GM12865 (cell line): ENCODE results near the gene TAGLN3.

Experiments used
- DNase-seq: peaks from one replicate; pipeline ENCODE4 v3.0.0; 2010; ENCODE audit warnings: low read depth
- H3K4me3 ChIP-seq: 2 replicates; pipeline ENCODE4 v1.5.1; 2011; ENCODE audit warnings: mild to moderate bottlenecking, low read depth, low read length, control low read depth
- TF ChIP-seq, protein P1 (sequence below): IDR thresholded peaks from 2 replicates; pipeline ENCODE4 v1.5.1; 2011; ENCODE audit warnings: low read length, control low read depth, low read depth, inconsistent platforms; ENCODE audit not compliant: insufficient read depth; ENCODE audit errors: missing control alignments

Gene TAGLN3

DNA sequence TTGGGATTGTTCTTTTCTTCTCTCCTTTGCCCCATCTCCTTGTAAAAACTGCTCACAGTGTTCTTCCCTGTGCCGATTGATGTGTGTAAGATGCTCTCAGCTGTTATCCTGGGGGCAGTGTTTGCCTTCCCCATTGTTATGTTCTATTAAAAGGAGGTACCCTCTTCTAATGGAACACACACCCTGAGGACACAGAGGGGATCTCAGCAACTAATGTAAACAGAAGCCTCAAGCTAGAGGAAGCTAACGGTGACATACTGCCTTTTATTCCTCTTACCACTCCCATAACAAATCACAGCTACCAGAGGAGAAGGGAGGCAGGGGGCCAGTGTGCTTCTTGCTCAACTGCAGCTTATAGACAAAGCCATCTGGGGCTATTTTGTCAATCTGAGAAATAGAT, 2.2 kb downstream of the TAGLN3 start:
- TF ChIP-seq, protein P1, sequence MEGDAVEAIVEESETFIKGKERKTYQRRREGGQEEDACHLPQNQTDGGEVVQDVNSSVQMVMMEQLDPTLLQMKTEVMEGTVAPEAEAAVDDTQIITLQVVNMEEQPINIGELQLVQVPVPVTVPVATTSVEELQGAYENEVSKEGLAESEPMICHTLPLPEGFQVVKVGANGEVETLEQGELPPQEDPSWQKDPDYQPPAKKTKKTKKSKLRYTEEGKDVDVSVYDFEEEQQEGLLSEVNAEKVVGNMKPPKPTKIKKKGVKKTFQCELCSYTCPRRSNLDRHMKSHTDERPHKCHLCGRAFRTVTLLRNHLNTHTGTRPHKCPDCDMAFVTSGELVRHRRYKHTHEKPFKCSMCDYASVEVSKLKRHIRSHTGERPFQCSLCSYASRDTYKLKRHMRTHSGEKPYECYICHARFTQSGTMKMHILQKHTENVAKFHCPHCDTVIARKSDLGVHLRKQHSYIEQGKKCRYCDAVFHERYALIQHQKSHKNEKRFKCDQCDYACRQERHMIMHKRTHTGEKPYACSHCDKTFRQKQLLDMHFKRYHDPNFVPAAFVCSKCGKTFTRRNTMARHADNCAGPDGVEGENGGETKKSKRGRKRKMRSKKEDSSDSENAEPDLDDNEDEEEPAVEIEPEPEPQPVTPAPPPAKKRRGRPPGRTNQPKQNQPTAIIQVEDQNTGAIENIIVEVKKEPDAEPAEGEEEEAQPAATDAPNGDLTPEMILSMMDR, result no peak
- no peak for DNase-seq
- H3K4me3 ChIP-seq, result no peak overlapping the region

DNA sequence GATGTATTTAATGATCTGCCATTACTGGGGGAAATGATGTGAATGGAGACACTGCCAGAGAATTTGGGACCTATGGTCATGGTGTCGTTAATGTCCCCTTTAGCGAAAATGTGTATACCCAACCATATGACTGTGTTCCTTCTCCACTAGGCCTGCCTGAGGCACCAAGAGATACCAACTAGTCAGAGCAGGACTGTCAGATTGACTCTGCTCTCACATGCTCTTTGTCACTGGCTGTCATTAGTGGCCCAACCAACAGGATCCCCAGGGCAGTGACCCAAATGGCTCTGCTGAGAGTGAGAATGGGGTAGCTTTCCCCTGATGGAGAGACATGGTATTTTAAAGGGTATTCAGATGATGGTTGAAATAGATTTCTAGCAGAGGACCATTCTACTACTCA, 2.8 kb downstream of the TAGLN3 start:
- H3K4me3 ChIP-seq, result no peak overlapping the region
- DNase-seq, result no peak
- TF ChIP-seq, protein P1, result no peak

DNA sequence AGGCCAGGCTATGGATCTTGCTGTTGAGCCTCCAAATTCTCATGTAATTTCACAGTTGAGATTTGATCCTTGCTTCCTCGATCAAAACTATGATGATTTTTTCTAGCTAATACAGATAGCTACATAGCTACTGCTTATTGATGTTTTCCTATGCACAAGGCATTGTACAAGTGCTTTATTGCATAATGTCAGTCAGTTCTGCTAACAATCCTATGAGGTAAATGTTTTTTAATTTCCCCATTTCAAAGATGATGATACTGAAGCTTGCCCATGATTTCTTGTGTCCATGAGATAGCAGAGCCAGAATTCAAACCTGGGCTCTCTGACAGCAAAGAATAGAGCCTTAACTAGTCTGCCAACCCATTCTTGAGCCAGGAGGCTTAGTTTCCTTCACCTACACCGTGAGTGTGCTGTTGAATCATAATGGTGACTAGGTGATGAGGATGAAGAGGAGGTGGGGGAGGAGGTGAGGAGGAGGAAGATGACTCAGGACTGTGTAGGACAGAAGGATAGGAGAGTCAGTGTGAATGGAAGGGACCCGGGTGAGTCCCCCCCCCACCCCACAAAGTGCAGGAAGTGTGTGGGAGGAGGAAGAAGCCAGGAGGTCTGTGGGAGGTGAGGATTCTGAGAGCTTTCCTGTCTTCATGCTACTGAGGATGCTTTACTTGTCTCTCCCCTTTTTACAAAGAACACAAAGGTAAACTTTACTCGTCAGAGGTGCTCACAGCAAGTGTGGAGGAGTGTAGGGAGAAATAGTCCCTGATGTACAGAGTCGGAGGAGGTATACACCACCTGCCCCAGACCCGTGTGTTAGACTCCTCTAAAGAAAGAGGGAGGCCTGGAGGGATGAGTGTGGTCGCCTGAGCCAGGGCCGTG, 3.6 kb downstream of the TAGLN3 start:
- TF ChIP-seq, protein P1, result no peak
- no peak for DNase-seq
- H3K4me3 ChIP-seq, result no peak overlapping the region

DNA sequence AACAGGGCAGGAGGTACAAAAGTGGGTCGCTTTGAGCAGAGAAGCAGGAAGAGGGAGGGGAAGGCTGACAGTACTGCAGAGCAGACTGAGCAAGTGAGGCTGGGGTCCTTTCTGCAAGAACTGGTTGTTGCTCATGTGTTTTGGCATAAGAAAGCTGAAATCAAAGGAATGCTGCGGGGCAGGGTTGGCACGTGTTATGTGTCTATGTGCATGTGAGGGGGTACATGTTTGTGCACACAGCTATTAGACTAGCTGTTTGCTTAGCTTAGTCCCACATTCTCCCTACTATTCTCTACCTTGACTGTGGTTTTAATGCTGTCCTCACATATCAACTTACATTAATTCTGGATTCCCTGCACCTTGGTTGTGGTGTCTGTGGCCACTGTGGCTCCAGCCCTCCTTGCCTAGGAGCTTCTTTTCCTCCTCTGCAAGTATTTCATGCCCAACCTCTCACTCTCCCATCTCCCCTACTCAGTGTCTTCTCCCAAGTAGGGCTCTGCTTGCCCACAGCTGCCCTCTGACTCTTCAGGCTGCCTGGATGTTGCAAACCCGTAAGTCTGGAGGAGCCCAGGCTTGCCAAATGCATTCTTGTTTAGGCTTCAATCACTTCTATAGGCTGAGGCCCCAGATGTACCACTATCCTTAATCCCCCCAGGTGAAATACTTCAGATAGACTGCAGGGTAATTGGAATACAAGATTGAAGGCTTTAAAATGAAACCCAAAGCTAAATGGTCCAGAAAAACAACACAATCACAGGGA, 4.8 kb downstream of the TAGLN3 start:
- no peak overlapping the region for H3K4me3 ChIP-seq
- DNase-seq, result no peak
- TF ChIP-seq, protein P1, result no peak

DNA sequence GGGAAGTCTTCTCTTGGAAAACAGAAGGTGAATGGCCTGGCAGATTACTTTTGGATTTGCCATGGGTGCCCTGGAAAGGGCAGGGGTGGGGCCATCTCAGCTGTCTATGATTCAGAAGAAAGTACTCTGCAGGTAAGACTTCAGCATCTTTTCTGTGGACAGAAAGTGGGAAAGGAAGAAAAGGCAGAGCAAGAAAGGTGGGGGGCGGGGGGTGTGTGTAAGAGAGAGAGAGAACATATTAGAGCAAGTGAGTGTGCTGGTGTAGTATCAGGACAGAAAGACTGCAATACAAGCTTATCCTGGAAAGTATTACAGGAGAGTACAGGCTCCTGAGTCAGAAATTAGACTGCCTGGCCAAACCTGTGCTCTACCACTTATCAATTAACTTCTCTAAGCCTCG, 5.5 kb downstream of the TAGLN3 start:
- no peak for DNase-seq

DNA sequence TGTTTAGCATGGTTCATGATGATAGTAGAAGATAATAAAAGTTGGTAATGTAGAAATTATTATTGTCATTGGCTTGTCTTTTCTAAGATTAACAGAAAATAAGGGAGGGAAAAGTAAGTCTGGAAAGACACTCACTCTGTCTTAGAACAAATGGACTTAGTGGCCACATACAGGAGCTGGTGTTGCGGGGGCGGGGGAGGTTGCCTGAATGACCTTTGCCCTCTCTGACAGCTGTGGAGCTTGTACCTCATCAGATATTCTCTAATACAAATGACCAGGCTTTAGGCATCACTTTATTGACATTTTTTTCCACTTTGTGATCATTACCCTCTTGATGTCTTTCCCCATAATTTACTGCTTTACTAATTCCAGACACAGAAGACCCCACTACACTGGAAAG, 5.9 kb downstream of the TAGLN3 start:
- no peak overlapping the region for H3K4me3 ChIP-seq
- no peak for DNase-seq
- TF ChIP-seq, protein P1, result no peak

More for the DNA sequence above, 5.5 kb downstream of the TAGLN3 start:
- no peak overlapping the region for H3K4me3 ChIP-seq
- TF ChIP-seq, protein P1, result no peak
